H1 (cell line): ENCODE data around the gene PDE1C. TPM values are rescaled to one million over a fixed set of nuclear protein-coding genes. Genes with fewer than 3 reads are reported as not detected.

Experiments used
- EZH2 ChIP-seq: fragments of 200-600 bp; sonication (generic); IDR thresholded peaks from 2 replicates; pipeline ENCODE4 v1.7.1; 2012; ENCODE audit warnings: low read depth, mild to moderate bottlenecking, moderate library complexity, low read length, inconsistent platforms; ENCODE audit not compliant: severe bottlenecking
- MAX ChIP-seq: IDR thresholded peaks from 2 replicates; pipeline ENCODE4 v1.6.1; 2012; ENCODE audit warnings: inconsistent platforms
- POLR2AphosphoS5 ChIP-seq: IDR thresholded peaks from 2 replicates; pipeline ENCODE4 v1.6.1; 2011; ENCODE audit warnings: low read depth, low read length
- polyA plus RNA-seq, 7 experiments: library from polyadenylated mRNA; depleted of rRNA in 3 of 7; stranded (reverse) in 5 of 7; unstranded in 2 of 7; fragments of >200 nt in 5 of 7; fragments of 200-250 nt in 2 of 7; gene quantifications; 1 replicate in 5 of 7; 2 replicates in 1 of 7; 4 replicates in 1 of 7; pipeline versions ENCODE4 v1.2.1 to v1.2.3, GENCODE V29; 2011 to 2013; ENCODE audit warnings: missing spikeins in 2 of 7, mixed read lengths in 2 of 7
- total RNA-seq: library from RNA; stranded (reverse); fragmentation: NEBNext Ultra II Directional; extraction: Animal tissue kit (Norgen Biotek cat#: 25700); gene quantifications from 2 replicates; pipeline ENCODE4 v1.2.1, GENCODE V29; 2021

The PDE1C gene
- total and polyA plus RNA-seq, 2 of the 8 experiments (the other 6 are each of a cell fraction or from before 2014, with no cell fraction given), result 0.11 to 1.1 TPM

- TF ChIP-seq MAX, result no peak
- TF ChIP-seq POLR2AphosphoS5, result no peak
- no peak for TF ChIP-seq EZH2
These were observed 275.3 kb downstream of the PDE1C start (continued) for GRCh38 chr7:31794851-31795344.
